NCI-H526 (cell line): ENCODE measurements around the gene TGFBR3L.

Experiments
- DNase-seq, 2 experiments: peaks; one replicate each; lab custom pipeline; 2025; lab: John Stamatoyannopoulos, UW

Gene TGFBR3L

GRCh38 chr19:7914598-7915045 is at the start of gene TGFBR3L:
TSS of gene TGFBR3L (plus strand) at chr19:7914830.
- DNase-seq, result no peak

DNA sequence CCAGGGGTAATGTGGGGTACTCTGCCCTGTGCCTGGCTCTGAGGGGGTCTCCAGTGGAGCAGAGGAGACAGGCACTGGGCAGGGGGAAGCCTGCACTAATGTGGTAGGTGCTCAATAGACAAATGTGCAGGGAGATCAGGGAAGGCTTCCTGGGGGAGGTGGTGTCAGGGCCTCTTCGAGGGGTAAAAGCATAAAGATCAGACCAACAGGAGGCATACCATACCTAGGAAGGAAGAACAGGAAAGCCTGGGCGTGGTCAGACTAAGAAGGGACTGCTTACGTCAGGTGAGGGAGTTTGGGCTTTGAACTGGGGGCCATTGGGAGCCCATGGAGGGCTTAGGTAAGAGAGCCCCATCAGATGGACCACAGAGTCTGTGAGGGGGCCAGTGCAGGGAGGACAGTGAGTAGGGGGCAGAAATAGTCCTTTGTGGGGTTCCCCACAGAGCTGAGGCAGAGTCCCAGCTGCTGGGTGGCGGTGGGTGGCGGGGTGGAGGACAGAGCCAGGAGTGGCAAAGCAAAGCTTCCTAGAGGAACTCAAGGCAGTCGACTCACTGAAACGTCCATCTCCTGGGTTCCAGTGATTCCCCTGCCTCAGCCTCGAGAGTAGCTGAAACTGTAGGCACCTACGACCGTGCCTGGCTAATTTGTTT is 49.2 kb upstream of the TGFBR3L start:
- no peak for DNase-seq

DNA sequence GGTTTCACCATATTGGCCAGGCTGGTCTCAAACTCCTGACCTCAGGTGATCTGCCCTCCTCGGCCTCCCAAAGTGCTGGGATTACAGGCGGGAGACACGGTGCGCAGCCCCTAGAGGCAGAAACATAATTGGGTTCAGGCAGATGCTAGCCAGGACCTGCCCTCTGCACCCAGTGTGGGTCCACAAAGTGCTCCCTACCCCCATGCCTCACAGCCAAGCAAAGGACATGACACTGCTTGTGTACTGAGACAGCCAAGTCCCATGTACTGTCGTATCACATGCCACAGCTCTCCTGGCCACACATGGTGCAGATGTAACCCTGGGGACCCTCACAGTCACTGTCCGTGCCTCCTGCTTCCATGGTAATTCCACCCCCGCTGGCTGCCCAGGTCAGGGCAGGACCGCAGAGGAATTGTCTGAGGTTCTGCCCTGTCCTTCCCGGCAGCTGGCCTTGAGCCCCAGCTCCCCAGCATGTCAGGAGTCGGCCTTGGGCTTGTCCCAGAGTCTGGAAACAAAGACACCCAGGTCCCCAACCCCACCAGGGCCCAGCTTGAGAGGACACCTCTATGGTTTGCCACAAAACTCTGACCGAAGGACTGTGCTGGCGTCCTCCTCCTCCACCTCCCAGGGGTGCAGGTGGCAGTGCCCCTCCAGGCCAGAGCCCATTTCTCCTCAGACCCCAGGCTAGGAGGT is 48.1 kb upstream of the TGFBR3L start:
- no peak for DNase-seq

DNA sequence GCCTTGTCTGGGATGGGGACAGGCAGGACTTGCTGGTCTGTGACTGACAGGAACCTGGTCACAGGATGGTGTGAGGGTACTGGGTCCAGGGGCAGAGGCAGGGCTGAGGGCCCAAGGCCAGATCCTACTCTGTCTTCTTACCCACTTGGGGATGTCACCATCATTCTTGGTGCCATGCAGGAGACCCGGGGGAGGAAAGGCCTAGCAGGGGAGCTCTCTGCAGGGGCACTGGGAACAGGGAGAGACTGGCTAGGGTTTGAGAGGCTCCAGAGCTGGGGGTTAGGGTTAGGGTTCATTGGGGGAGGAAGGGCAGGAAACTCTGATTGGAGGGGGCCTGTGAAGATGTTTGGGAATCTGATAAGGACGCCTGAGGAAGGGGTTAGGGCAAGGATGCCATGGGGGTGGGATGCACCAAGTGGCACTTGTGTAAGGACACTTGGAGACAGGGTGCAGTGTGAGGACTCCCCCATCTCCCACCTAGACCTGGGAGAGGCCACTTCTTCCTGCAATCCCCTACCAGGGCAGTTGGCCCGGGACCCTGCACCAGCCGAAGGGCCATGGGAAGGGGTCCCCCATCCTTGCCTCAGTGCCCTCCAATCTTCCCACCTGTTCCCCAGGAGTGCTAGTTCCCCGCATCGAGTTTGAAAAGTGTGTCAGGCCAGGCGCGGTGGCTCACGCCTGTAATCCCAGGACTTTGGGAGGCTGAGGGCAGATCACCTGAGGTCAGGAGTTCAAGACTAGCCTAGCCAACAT is 47.4 kb upstream of the TGFBR3L start:
- DNase-seq, result no peak

GRCh38 chr19:7868326-7868670 is 46.3 kb upstream of the TGFBR3L start:
- no peak for DNase-seq

DNA sequence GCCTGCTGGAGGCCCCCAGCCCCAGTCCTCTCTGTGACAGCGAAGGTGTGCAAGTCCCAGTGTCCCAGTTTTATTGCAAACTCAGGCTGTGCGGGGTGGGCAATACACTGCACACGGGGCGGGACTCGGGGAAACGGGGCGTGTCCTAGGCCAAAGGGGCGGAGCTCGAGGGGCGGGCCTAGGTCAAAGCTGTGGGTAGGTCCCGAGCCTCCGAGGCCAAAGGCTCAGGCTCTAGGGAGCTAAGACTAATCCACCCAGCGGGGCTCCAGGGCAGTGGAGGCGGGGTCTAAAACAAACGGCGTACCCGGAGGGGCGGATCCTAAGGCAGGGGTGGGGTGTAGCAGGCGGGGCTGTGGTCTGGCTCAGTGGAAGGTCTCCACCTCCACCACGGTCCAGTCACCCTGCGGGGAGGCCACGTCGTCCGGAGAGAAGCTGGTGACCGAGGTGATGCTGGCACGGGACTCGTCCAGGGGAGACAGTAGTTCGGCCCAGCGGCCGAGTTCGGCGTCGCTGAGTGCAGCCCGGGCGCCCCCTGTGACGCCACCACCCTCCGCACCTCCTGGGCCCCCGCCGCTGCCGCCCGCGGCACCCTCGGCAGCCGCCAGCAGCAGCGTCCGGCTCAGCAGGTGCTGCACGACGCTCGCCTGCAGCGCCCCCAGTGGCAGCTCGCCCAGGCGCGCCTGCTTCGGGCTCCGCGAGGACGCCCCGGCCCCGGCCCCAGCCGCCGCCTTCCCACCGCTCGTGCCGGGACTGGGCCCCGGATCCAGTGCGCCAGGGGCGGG is 45.8 kb upstream of the TGFBR3L start:
- DNase-seq, result no peak

DNA sequence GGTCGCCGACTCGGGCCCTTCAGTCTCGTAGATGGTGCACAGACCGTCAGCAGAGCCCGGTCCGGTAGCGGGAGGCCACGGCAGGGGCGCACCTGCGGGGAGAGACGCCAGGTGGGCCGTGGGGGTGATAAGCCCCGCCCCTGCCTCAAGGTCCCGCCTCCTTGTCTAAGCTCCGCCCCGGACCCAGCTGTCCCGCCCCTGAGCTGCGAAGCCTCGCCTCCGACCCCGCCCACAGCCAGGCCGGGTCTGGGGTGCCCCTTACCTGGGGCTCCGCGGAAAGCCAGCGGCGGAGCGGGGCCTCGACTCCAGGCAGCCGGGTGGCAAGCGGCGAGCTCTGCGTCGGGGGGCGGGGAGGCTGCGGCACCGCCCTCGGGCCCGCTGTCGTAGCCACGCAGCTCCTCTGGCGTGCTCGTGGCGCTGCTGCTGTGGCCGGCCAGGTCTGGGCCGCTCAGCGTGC is 45.1 kb upstream of the TGFBR3L start:
- no peak for DNase-seq

DNA sequence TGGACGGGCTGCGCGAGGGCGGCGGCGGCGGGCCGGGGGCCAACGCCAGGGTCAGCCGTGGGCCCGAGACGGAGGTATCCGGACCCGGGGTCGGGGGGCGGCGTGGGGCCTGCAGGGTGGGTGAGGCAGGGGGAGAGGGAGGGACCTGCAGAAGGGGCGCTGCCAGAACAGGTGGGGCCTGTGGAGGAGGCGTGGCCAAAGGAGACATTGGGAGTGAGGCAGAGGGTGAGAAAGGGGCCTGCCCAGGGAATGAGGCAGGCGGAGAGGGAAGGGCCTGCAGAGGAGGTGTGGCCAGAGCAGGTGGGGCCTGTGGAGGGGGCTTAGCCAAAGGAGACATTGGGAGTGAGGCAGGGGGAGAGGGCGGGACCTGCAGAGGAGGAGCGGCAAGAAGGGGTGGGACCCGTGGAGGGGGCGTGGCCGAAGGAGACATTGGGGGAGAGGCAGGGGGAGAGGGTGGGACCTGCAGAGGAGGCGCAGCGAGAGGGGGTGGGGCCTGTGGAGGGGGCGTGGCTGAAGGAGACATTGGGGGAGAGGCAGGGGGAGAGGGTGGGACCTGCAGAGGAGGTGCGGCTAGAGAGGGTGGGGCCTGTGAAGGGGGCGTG is 44.6 kb upstream of the TGFBR3L start:
- peak in 1 of 2 experiments; percentile 65 for DNase-seq

DNA sequence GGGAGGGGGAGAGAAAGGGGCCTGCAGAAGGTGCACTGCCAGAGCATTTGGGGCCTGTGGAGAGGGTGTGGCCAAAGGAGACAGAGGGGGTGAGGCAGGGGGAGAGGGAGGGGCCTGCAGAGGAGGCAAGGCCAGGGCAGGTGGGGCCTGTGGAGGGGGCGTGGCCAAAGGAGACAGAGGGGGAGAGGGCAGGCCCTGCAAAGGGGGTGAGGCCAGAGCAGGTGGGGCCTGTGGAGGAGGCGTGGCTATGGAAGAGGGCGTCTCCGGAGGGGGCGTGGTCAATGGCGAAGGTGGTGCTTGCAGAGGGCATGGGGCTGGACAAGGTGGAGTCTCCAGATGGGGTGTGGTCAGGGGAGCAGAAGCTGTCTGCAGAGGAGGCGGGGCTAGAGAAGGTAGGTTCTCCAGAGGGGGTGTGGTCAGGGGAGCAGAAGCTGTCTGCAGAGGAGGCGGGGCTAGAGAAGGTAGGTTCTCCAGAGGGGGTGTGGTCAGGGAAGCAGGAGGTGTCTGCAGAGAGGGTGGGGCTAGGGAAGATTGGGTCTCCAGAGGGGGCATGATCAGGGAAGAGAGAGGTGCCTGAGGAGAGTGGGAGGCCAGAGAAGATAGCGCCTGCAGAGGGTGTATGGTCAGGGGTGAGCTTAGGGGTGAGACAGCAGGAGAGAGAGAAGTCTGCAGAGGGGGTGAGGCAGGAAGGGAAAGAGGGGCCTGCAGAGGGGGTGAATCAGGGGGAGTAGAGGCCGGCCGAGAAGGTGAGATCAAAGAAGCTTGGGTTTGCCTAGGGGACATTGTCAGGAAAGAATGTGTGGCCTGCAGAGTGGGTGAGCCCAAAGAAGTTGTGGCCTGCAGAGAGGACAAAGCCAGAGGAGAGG is 43.8 kb upstream of the TGFBR3L start:
- peak; percentile 30 to 74 for DNase-seq

- DNase-seq, result peak; percentile 80 to 96
These were observed 43.0 kb upstream of the TGFBR3L start for GRCh38 chr19:7871437-7872305.

GRCh38 chr19:7872306-7873204 is 42.1 kb upstream of the TGFBR3L start:
- DNase-seq, result no peak

DNA sequence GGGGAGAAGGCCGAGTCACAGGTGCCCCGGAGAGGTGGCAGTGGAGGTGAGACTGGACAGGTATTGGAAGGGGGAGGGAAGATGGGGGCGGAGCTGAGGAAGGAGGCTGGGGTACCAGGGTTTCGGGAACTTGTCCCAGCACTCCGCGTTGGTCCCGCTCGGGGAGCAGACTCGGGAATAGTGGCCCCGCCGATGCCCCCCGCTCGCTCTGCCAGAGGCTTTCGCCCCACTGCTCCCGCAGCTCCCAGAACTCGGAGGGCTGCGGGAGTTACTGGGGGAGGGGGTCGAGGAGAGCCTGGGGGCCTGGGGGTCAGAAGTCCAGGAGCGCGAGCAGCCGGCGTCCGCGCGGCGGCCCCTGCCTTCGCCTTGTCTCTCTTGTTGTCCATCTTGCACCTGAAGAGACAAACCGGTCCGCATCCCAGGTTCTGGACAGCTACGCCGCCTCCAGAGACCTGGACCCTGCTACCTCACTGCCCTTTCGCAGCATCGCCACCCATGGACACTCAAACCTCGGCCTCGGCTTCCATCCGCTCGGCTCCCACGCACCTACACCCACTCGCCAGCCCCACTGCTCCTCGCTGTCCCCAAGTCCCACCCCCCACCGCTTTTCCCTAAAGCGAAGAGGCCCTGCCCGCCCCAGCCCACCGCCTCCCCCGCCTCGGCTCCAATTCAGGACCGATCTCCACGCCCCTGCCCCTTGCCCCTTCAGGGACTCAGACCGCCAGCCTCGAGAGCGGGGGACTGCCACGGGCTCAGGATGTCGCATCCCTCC is 41.1 kb upstream of the TGFBR3L start:
- no peak for DNase-seq

GRCh38 chr19:7874076-7874896 is 40.3 kb upstream of the TGFBR3L start, which contains the start of gene PRR36:
TSS of gene PRR36 (minus strand) at chr19:7874390. CDS start at chr19:7873689, 701 bp downstream.
- DNase-seq, result peak; percentile 53 to 86

GRCh38 chr19:7874897-7875273 is 39.7 kb upstream of the TGFBR3L start:
- no peak for DNase-seq

GRCh38 chr19:7877249-7877836 is 37.3 kb upstream of the TGFBR3L start:
- no peak for DNase-seq

DNA sequence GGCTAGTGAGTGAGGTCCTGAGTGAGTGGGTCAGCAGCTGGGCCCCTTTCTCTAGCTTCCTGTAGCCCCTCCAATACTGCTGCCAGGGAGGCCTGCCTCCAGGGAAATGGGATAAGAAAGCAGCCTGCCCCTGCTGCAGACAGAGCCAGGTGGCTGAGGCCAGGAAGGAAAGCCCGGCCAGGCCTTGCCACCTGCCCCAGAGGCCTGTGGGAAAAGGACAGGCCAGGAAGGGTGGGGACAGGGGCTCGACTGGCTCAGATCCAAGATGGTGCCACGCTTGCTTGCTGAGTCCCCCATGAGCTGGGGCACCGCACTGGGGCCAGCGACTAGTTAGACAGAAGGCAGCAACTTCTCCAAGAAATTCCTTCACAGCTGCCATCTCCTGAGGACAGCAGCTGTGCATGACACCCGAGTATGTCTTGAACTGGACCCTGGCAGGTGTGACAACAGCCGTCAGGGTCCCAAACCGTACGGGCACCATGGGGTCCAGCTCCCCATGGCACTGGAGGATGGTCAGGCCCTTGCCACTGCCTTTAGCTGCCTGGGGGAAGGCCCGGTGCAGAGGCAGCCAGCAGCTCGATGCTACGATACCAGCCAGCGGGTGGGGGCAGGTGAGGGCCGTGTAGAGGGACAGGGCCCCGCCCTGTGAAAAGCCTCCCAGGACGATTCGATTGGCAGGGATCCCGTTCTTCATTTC is 35.4 kb upstream of the TGFBR3L start:
- no peak for DNase-seq
